HG02623 (cell line): ENCODE data around the gene PLCXD1.
"Not testable (repeated sequence)": the region's sequence is repeated elsewhere in the genome, so short reads cannot be mapped to it uniquely, and the experiment has no call there.

Experiments used
- ATAC-seq: cut with Tn5 transposase; IDR thresholded peaks from one replicate; pipeline ENCODE4 v1.9.1; 2021; ENCODE audit warnings: moderate library complexity; ENCODE audit not compliant: unreplicated experiment

The PLCXD1 gene

DNA sequence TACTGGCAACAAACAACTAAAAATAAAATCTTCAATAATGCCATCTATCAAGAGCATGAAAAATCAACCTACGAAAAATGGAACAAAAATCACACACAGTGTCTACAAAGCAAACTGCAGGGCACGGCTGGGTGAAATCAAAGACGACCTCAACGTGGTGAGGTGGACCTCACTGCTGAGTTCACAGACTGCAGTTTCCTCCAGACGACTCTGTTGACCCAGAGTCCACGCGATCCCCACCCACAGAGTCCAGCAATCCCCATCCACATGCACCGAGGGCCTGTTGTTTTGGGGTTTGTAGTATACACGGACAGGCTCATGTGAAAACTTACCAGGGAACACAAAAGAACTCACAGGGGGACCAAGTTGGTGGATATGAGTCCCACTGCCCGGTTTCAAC, 68.5 kb downstream of the PLCXD1 start:
- ATAC-seq: no peak

DNA sequence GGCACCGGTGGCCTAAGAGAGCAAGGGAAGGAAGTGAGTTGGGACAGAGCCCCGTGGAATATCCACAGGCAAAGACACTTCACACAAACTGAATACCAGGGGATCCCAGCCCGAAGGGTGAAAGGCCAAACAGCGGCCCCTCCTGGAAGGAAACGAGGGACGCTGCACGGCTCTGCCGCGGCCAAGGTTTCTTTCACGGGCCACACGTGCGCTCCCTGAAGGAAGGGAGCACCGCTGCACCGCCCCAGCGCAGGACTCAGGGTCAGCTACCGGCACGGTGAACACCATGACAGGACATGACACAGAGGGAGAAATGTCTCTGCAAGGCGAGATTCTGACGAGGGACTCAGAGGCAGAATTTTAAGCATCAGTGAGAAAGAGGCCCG, 69.0 kb downstream of the PLCXD1 start:
- ATAC-seq: no peak

DNA sequence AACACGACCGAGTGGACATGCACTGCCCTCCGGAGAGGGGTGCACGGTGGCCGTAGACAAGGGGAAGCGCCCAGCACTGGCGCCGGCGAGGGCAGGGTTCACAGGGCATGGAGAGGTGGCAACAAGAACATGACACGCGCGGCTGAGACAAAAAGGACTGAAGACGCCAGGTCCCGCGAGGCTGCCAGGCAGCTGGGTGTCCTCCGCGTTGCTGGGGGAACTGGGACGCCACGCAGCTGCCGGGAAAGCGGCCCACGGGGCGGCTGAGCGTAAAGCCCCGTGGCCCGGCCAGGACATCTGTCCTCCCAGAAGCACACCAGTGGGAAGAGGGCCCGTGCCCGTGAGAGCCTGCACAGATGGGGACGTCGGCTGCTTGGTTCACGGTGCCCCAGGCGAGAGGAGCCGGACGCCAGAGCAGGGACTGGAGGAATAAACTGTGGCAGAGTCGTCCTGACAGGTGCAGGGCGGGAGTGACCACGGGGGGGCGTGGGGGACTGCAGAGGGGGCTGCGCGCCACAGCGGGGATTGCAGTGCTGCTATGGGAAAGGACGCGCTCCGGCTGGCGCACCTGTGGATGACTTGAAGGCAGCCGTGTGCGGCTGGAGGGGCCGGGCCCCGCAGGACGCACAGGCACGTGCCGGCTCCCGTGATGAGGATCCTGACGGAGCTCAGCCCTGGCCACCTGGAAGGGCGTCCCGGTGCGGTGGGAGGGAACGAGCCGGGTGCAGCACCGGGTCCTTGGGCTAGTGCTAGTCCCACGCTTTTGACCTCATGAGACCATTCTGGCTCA, 69.5 kb downstream of the PLCXD1 start:
- no peak for ATAC-seq

DNA sequence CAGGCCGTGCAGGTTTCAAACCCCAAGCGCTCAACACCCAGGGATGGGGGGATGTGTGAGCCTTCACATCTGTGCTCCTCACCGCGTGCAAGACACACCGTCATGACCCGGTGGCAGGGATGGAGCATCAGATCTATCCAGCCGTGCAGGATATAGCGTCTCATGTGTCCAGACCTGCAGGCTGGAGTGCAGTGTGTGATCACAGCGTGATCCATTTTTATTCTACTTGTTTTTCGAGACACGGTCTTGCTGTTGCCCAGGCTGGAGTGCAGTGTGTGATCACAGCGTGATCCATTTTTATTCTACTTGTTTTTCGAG, 70.1 kb downstream of the PLCXD1 start:
- ATAC-seq: not testable (repeated sequence)

DNA sequence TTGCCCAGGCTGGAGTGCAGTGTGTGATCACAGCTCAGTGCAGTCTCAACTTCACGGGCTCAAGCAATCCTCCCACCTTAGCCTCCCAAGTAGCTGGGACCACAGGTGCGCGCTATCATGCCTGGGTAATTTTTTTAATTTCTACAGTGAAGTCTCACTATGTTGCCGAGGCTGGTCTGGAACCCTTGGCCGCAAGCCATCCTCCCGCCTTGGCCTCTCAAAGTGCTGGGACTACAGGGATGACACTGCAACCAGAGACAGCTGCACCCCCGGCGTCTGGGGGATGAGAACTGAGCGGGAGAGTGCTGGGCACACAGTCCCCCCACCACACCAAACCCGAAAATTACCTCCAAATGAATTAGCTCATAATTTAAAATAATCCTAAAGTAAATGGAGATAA, 70.6 kb downstream of the PLCXD1 start:
- no peak for ATAC-seq

DNA sequence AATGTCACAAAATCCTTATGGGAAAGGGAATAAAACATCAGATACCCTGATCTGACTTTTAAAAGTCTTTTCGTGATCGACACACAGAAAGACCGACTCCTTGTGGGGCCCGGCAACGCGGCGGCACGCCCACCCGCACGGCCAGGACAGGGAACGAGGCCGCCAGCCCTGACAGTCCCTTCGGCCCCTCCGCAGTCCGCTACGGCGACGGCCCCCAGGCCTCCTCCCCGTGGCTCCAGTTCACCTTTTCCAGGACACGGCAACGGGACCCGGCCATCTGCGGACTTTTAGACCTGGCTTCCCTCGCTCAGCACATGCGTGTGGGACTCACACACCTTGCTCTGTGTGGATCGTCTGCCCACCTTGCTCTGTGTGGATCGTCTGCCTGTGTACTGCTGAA, 71.0 kb downstream of the PLCXD1 start:
- no peak for ATAC-seq

DNA sequence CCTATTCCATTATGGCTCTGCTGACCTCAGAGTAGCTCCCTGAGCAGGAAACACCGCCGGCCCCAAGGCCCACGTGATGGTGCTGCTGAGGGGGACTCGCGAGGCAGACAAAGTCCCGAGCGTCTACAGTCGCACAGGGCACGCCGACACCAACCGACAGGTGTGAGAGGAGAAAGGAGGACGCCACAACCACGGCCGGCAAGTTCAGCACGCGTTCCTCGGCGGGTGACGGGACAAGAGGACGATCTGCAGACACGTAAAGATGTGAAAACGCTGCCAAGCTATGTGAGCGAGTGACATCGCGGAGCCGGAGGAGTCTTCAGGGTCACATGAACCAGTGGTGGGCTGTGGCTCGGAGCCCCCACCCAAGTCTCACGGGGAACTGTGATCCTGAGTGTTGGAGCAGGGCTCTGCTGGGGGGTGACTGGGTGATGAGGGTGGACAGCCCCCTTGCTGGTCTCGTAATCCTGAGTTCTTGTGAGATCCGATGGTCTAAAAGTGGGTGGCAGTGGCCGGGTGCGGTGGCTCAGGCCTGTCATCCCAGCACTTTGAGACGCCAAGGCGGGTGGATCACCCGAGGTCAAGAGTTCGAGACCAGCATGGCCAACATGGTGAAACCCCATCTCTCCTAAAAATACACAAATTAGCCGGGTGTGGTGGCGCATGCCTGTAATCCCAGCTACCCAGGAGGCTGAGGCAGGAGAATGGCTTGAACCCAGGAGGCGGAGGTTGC, 71.6 kb downstream of the PLCXD1 start:
- no peak for ATAC-seq
